Body of pancreas (tissue), 4 donors: ENCODE measurements around the gene LRRC28. TPM values are rescaled to one million over a fixed set of nuclear protein-coding genes. Genes with fewer than 3 reads are reported as not detected.

Source experiments
- ATAC-seq: fragments of 150-250 bp; one replicate; pipeline ENCODE4 v1.9.1; 2016
- DNase-seq, 4 donors: peaks; one replicate each; pipeline ENCODE4 v3.0.0-alpha.2; 2019
- H3K27ac ChIP-seq, 4 donors: fragments of 200-600 bp; sonication (generic); 1 replicate in 3 of 4; 2 replicates in 1 of 4; pipeline versions ENCODE4 v1.5.1 to v1.6.1; 2016 to 2019; ENCODE audit warnings: mild to moderate bottlenecking in 1 of 4, mixed read lengths in 1 of 4, moderate library complexity in 1 of 4
- H3K27me3 ChIP-seq, 2 donors: fragments of 200-600 bp; sonication (generic); one replicate each; pipeline ENCODE4 v1.6.0; 2016; ENCODE audit warnings: mild to moderate bottlenecking in 1 of 2
- H3K36me3 ChIP-seq, 2 donors: fragments of 200-600 bp; sonication (generic); replicated peaks in 1 of 2; 2 replicates each; pipeline ENCODE4 v1.5.1; 2016; ENCODE audit warnings: low read depth in 2 of 2; ENCODE audit not compliant: insufficient read depth in 1 of 2
- H3K4me1 ChIP-seq: fragments of 200-600 bp; sonication (generic); one replicate; pipeline ENCODE4 v1.6.0; 2016
- H3K4me3 ChIP-seq, 2 donors: fragments of 200-600 bp; sonication (generic); 1 replicate in 1 of 2; 2 replicates in 1 of 2; pipeline ENCODE4 v1.5.1; 2016 to 2019
- H3K9me3 ChIP-seq, 3 donors: fragments of 200-600 bp; sonication (generic); 1 replicate in 2 of 3; 2 replicates in 1 of 3; pipeline ENCODE4 v1.5.1; 2016
- POLR2A ChIP-seq, 3 donors: fragments of 450-650 bp; IDR thresholded peaks; one replicate each; pipeline ENCODE4 v1.6.1; 2016; ENCODE audit warnings: antibody characterized with exemption in 3 of 3, mild to moderate bottlenecking in 2 of 3
- WGBS, 2 donors: methylation state at CpG; one replicate each; pipeline ENCODE4 v1.1.5; 2017; 5-methylcytosine and 5-hydroxymethylcytosine counted together
- intact Hi-C: fragments of 100-400 bp; cut with DNase I; formaldehyde crosslinking; loops from one replicate; pipeline ENCODE4 v1.15.1; 2023
- total RNA-seq, 2 donors: library from RNA; depleted of rRNA; stranded (reverse); fragments of >200 nt; gene quantifications; one replicate each; pipeline ENCODE4 v1.1.0, GENCODE V29; 2016
- TF ChIP-seq, protein P1 (sequence below), 7 experiments: fragments of 450-650 bp in 4 of 7; fragments of 200-600 bp in 3 of 7; sonication (generic) in 3 of 7; IDR thresholded peaks; one replicate each; pipeline ENCODE4 v1.5.1; 2016 to 2019; ENCODE audit warnings: antibody characterized with exemption in 7 of 7

The LRRC28 gene
- total RNA-seq, 2 donors from 2014 or later = 13.0 to 59.3 TPM

DNA sequence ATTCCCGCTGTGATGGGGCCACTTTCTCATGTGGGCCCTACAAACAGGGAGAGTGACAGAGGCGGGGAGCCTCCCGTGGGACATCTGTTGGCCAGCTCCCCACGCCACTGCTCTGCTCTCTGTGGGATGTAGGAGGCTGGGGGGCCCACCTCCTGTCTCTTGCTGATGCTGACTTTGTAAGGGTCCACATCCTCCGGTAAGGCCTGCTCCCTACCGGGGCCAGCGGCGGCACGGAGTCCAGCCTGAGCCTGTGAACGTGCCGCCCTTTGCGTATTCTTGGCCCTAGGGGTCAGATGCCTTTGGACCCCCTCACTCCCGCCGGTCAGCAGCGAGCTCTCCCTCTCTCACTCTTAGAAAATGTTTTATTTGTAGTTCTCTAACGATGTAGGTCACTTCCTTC lies 153.2 kb downstream of the LRRC28 start:
- 80 to 83% methylated on average over 12 to 16 of the region's 16 CpGs for WGBS, 2 donors
- ATAC-seq (no peak), DNase-seq (no peak)
- Histone ChIP-seq H3K27ac (no peak overlapping the region), H3K27me3 (no peaks in the 10 kb centered on the region), H3K4me3 (no peak overlapping the region), H3K36me3 (no peaks in the 10 kb centered on the region), H3K4me1 (peaks cover 15% of the 10 kb centered on the region), H3K9me3 (no peaks in the 10 kb centered on the region)
- TF ChIP-seq, protein P1, sequence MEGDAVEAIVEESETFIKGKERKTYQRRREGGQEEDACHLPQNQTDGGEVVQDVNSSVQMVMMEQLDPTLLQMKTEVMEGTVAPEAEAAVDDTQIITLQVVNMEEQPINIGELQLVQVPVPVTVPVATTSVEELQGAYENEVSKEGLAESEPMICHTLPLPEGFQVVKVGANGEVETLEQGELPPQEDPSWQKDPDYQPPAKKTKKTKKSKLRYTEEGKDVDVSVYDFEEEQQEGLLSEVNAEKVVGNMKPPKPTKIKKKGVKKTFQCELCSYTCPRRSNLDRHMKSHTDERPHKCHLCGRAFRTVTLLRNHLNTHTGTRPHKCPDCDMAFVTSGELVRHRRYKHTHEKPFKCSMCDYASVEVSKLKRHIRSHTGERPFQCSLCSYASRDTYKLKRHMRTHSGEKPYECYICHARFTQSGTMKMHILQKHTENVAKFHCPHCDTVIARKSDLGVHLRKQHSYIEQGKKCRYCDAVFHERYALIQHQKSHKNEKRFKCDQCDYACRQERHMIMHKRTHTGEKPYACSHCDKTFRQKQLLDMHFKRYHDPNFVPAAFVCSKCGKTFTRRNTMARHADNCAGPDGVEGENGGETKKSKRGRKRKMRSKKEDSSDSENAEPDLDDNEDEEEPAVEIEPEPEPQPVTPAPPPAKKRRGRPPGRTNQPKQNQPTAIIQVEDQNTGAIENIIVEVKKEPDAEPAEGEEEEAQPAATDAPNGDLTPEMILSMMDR (IDR thresholded peaks at IDR 0.05) = no peak
- no peak for TF ChIP-seq POLR2A (IDR thresholded peaks at IDR 0.05)
- intact Hi-C loops = no loop called here

DNA sequence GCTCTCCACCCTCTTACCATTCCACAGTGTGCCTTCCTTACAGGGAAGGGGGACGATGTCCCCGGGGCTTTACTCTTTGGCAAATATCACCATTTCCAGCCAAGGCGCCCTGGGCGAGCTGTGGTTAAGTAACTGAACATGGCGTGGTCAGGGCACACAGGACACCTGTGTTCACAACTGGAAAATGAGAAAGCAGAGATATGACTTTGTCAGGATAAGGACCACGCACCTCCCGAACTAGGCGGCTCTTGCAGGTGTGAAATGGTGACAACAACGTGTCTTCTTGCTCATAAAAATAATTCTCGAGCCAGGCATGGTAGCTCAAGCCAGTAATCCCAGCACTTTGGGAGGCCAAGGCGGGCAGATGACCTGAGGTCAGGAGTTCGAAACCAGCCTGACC lies 154.8 kb downstream of the LRRC28 start:
- Histone ChIP-seq H3K9me3 (no peaks in the 10 kb centered on the region), H3K27me3 (no peaks in the 10 kb centered on the region), H3K4me1 (peaks cover 16% of the 10 kb centered on the region), H3K4me3 (no peak overlapping the region), H3K36me3 (no peaks in the 10 kb centered on the region), H3K27ac (no peak overlapping the region)
- intact Hi-C loops = no loop called here
- WGBS, 2 donors = 73 to 78% methylated on average over 12 of the region's 12 CpGs
- TF ChIP-seq, protein P1 (IDR thresholded peaks at IDR 0.05) = no peak
- no peak for TF ChIP-seq POLR2A (IDR thresholded peaks at IDR 0.05)
- ATAC-seq (no peak), DNase-seq (no peak)

DNA sequence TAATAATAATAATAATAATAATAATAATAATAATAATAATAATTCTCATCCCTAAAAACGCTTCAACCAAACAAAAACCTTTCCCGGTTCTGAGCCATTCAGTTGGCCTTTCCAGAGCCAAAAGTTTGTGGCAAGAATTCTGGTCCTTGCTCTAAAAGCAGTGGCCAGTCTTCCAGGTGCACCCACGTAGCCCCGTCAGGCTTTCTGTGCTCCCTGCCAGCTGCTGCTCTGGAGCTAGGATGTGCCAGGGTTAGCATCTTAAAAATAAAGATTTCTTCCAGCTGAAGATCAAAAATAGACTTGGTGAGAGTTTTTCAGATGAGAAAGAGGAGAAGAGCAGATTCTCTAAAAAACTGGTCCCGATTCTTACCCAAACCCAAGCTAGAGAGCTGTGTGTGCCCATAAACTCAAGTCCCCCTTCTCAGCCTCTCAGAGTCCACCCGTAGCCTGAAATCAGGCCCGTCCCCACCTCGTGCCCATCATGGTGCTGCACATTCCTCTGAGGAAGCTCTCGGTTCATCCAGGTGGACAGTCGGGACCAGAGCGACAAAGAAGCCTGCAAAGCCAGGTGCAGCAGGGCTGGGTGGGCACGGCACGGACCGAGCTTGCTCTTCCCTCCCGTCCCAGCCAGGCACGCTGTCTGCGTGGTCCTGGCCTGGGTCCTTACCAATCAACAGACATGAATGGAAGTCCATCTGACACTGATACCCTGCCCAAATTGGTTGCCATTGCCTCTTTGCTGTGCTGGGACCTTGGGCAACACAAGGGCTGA lies 155.6 kb downstream of the LRRC28 start:
- Histone ChIP-seq H3K27ac (no peak overlapping the region), H3K36me3 (no peaks in the 10 kb centered on the region), H3K4me1 (peaks cover 11% of the 10 kb centered on the region), H3K4me3 (no peak overlapping the region), H3K27me3 (no peaks in the 10 kb centered on the region), H3K9me3 (no peaks in the 10 kb centered on the region)
- WGBS, 2 donors = 68 to 78% methylated on average over 11 to 17 of the region's 17 CpGs
- no peak for ATAC-seq
- no peak for TF ChIP-seq POLR2A (IDR thresholded peaks at IDR 0.05)
- TF ChIP-seq, protein P1 (IDR thresholded peaks at IDR 0.05) = no peak
- intact Hi-C loops = no loop called here
- DNase-seq = no peak

DNA sequence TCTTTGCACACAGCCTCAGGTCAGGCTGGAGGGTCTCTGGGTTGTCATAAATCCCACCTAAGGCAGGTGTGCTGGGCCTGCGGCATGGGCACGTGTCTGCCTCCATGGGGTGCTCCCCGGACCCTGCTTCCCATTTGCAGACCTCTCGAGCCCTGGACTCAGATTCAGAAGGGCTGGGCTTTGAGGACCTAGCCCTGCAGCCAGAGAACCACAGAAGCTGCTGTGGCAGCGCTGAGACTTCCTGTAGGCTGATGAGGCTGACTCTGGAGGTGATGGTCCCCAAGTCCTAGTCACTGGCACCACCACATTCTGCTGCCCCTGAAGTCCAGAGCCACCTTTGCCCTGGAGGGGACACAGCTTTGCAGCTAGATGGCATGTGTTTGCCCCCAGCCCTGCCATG lies 156.4 kb downstream of the LRRC28 start:
- 74 to 93% methylated on average over 3 to 5 of the region's 5 CpGs for WGBS, 2 donors
- H3K27me3 ChIP-seq = no peaks in the 10 kb centered on the region
- TF ChIP-seq, protein P1 (IDR thresholded peaks at IDR 0.05) = no peak
- no peak for TF ChIP-seq POLR2A (IDR thresholded peaks at IDR 0.05)
- intact Hi-C loops = no loop called here
- H3K4me1 ChIP-seq = peaks cover 8% of the 10 kb centered on the region
- no peak overlapping the region for H3K4me3 ChIP-seq
- H3K36me3 ChIP-seq = no peaks in the 10 kb centered on the region
- ATAC-seq (no peak), DNase-seq (no peak)
- no peak overlapping the region for H3K27ac ChIP-seq
- H3K9me3 ChIP-seq = no peaks in the 10 kb centered on the region
